ENCODE measurements around the gene KRTAP10-1.

Gene KRTAP10-1

DNA sequence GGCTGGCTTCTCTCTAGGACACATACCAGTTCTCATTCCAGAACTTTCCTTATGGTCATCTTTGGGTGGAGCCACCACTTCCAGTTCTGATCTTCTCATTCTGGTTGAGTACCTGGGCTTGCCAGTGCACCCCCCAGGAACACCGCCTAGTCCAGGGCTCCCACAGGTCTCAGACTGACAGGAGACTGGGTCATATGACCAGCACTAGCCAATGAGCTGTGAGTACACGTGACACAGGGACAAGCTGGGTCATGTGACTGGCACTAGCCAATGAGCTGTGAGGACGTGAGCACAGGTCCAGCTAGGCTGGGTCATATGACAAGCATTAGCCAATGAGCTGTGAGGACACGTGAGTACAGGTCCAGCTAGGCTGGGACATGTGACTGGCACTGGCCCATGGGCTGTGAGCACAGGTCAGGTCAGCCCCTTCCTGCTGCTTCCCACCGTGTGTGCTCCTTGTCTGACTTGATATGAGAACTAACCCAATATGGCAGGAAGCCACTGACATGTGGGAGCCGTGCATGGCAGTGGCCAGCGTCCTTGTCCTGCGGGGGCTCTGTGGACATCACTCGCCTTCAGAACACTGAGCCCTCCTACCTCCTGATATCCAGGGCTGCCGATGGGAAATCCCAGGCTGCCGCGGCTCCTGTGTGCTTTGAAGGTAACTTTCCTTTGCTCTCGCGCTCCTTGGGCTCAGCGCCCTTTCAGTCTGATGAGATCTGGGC lies 22.7 kb downstream of the KRTAP10-1 start:
- no peak overlapping the region for H3K9ac ChIP-seq (ENCODE audit: low read length)
- peaks cover 12% of the 10 kb centered on the region for H3K9me3 ChIP-seq (ENCODE audit: insufficient read depth, low read depth, low read length)
- no peak overlapping the region for H3K23ac ChIP-seq (ENCODE audit: low read length)
- peak in 1 of 2 donors; percentile 6 for DNase-seq
- no peaks in the 10 kb centered on the region for H3K79me2 ChIP-seq (ENCODE audit: control insufficient read depth, insufficient read depth, low read length, poor library complexity)
- no peaks in the 10 kb centered on the region for H3K79me1 ChIP-seq (ENCODE audit: low read length)
- no peak overlapping the region for H3K4me2 ChIP-seq (ENCODE audit: low read length)
- no peak overlapping the region for H2AFZ ChIP-seq (ENCODE audit: insufficient read depth, low read length, poor library complexity)
- no peak overlapping the region for H3K14ac ChIP-seq (ENCODE audit: low read length)
- H2AK5ac ChIP-seq (ENCODE audit: low read length): no peak overlapping the region
- no peak overlapping the region for H4K91ac ChIP-seq (ENCODE audit: low read depth, low read length)
- H3K4ac ChIP-seq (ENCODE audit: low read depth, low read length): no peak overlapping the region
- no peak overlapping the region for H3K18ac ChIP-seq (ENCODE audit: low read length)
- H3K27me3 ChIP-seq (ENCODE audit: insufficient read depth, low read length): no peaks in the 10 kb centered on the region
- no peak overlapping the region for H3K27ac ChIP-seq (ENCODE audit: low read depth, low read length)
- H2BK12ac ChIP-seq (ENCODE audit: low read length): no peak overlapping the region
- no CpG with 5 or more reads among the region's 15 CpGs for WGBS (ENCODE audit: extremely low coverage, insufficient coverage, insufficient read length)
- H2BK5ac ChIP-seq (ENCODE audit: low read depth, low read length, poor library complexity): no peak overlapping the region
- no peak overlapping the region for H2BK120ac ChIP-seq (ENCODE audit: insufficient read depth, low read length, poor library complexity)
- H3K4me1 ChIP-seq (ENCODE audit: control insufficient read depth in 1 of 2, insufficient read depth in 2 of 2, low read length in 2 of 2): peaks cover 3 to 7% of the 10 kb centered on the region in 2 experiments
- H4K8ac ChIP-seq (ENCODE audit: low read depth, low read length): no peak overlapping the region
- no peak overlapping the region for H4K12ac ChIP-seq (ENCODE audit: low read depth, low read length)
- no peak overlapping the region for H3K4me3 ChIP-seq (ENCODE audit: low read depth, low read length)
- no peaks in the 10 kb centered on the region for H3K36me3 ChIP-seq (ENCODE audit: control insufficient read depth in 1 of 2, insufficient read depth in 2 of 2, low read length in 2 of 2)

DNA sequence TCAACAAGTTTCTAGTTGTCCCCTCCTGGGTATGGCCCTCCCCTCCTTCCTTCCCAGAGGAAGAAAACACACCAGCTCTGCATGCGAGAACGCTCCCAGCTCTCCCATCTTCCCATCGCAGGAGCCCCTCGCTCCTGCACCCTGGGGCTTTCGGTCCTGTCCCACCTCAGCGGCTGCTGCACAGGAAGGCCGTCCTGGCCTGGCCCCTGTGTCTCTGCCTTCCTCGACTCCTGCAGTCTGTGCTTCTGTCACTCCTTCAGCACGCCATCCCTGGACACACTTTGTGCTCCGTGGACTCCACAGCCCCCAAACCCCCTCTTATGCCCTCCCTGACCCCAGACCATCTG lies 23.2 kb downstream of the KRTAP10-1 start:
- Histone ChIP-seq H2AFZ (ENCODE audit: insufficient read depth, low read length, poor library complexity) (no peak overlapping the region), H3K4me3 (ENCODE audit: low read depth, low read length) (no peak overlapping the region), H4K91ac (ENCODE audit: low read depth, low read length) (no peak overlapping the region), H2BK120ac (ENCODE audit: insufficient read depth, low read length, poor library complexity) (no peak overlapping the region), H2BK5ac (ENCODE audit: low read depth, low read length, poor library complexity) (no peak overlapping the region), H3K9me3 (ENCODE audit: insufficient read depth, low read depth, low read length) (peaks cover 12% of the 10 kb centered on the region), H3K9ac (ENCODE audit: low read length) (no peak overlapping the region), H3K27me3 (ENCODE audit: insufficient read depth, low read length) (no peaks in the 10 kb centered on the region), H3K23ac (ENCODE audit: low read length) (no peak overlapping the region), H3K27ac (ENCODE audit: low read depth, low read length) (no peak overlapping the region), H3K4me2 (ENCODE audit: low read length) (no peak overlapping the region), H3K79me1 (ENCODE audit: low read length) (no peaks in the 10 kb centered on the region), H3K4ac (ENCODE audit: low read depth, low read length) (no peak overlapping the region), H2AK5ac (ENCODE audit: low read length) (no peak overlapping the region), H4K12ac (ENCODE audit: low read depth, low read length) (no peak overlapping the region), H3K18ac (ENCODE audit: low read length) (no peak overlapping the region), H4K8ac (ENCODE audit: low read depth, low read length) (no peak overlapping the region), H3K14ac (ENCODE audit: low read length) (no peak overlapping the region), H3K79me2 (ENCODE audit: control insufficient read depth, insufficient read depth, low read length, poor library complexity) (no peaks in the 10 kb centered on the region), H3K36me3 (ENCODE audit: control insufficient read depth in 1 of 2, insufficient read depth in 2 of 2, low read length in 2 of 2) (no peaks in the 10 kb centered on the region), H3K4me1 (ENCODE audit: control insufficient read depth in 1 of 2, insufficient read depth in 2 of 2, low read length in 2 of 2) (peaks cover 3 to 7% of the 10 kb centered on the region in 2 experiments), H2BK12ac (ENCODE audit: low read length) (no peak overlapping the region)
- WGBS (ENCODE audit: extremely low coverage, insufficient coverage, insufficient read length): no CpG with 5 or more reads among the region's 10 CpGs
- DNase-seq: no peak

DNA sequence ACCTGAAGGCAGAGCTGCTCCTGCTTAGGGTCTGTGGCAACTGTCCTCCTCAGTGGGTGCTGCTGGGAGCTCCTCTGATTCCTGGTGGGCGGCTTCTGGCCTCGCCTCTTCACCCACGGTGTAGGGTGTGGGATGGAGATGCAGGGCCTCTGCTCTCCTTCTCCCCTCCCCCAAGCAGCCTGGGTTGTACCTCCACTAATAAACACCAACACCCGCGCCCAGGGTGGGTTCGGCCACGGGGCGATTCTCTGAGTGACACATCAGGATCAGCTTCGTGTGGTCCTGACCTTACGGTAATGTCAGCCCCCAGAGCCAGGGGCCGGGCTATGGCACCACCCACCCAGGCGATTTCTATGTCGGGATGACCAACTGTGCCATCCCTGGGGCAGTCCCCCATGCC lies 23.7 kb downstream of the KRTAP10-1 start:
- no peak overlapping the region for H2AK5ac ChIP-seq (ENCODE audit: low read length)
- WGBS (ENCODE audit: extremely low coverage, insufficient coverage, insufficient read length): no CpG with 5 or more reads among the region's 13 CpGs

DNA sequence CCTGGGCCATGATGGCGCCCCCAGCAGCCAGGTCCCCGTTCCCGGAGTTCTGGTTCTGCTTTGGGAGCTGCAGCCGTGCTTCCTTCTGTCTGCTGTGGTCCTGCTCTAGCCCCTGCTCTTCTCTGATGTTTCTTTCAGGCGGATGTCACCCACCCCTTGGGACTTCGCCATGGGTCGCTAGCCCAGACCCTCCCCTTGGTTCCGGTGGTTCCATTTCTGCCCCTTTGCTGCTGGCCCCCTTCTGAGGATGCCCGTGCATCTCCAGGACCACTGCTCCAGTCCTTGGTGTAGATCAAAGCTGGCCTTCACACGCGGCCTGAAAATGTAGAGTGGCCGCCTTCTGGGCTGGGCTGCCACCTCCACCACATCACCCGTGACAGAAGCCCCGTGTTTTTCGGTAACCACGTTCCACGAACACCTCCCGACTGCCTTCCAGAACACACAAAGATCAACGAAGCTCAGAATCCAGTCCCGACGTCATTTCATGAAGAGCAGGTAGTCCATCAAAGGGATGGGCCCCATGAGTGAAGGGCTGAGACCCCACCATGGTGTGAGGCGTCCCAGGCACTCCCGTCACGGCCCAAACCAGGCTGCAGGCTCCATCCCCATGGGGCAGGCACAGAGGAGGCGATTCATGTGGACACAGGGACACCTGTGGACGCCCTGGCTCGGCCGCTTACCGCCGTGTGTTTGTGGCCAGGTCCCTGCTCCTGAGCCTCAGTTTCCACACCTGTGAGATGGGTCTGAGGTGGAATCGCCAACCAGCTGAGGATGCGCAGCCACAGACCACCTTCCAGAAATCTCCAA lies 24.4 kb downstream of the KRTAP10-1 start:
- H4K12ac ChIP-seq (ENCODE audit: low read depth, low read length): no peak overlapping the region
- no peak overlapping the region for H3K27ac ChIP-seq (ENCODE audit: low read depth, low read length)
- no peaks in the 10 kb centered on the region for H3K27me3 ChIP-seq (ENCODE audit: insufficient read depth, low read length)
- H3K4ac ChIP-seq (ENCODE audit: low read depth, low read length): no peak overlapping the region
- peak overlapping the region; percentile 25 for H3K4me3 ChIP-seq (ENCODE audit: low read depth, low read length)
- no peak overlapping the region for H2BK12ac ChIP-seq (ENCODE audit: low read length)
- no peak overlapping the region for H2BK120ac ChIP-seq (ENCODE audit: insufficient read depth, low read length, poor library complexity)
- H3K18ac ChIP-seq (ENCODE audit: low read length): no peak overlapping the region
- H2BK5ac ChIP-seq (ENCODE audit: low read depth, low read length, poor library complexity): no peak overlapping the region
- H3K36me3 ChIP-seq (ENCODE audit: control insufficient read depth in 1 of 2, insufficient read depth in 2 of 2, low read length in 2 of 2): no peaks in the 10 kb centered on the region
- no peak overlapping the region for H2AK5ac ChIP-seq (ENCODE audit: low read length)
- H3K14ac ChIP-seq (ENCODE audit: low read length): no peak overlapping the region
- peaks cover 0 to 6% of the 10 kb centered on the region in 2 experiments for H3K4me1 ChIP-seq (ENCODE audit: control insufficient read depth in 1 of 2, insufficient read depth in 2 of 2, low read length in 2 of 2)
- WGBS (ENCODE audit: extremely low coverage, insufficient coverage, insufficient read length): no CpG with 5 or more reads among the region's 32 CpGs
- H2AFZ ChIP-seq (ENCODE audit: insufficient read depth, low read length, poor library complexity): no peak overlapping the region
- H3K4me2 ChIP-seq (ENCODE audit: low read length): no peak overlapping the region
- H3K9ac ChIP-seq (ENCODE audit: low read length): no peak overlapping the region
- H3K23ac ChIP-seq (ENCODE audit: low read length): no peak overlapping the region
- no peak overlapping the region for H4K8ac ChIP-seq (ENCODE audit: low read depth, low read length)
- DNase-seq: no peak
- no peaks in the 10 kb centered on the region for H3K79me1 ChIP-seq (ENCODE audit: low read length)
- no peak overlapping the region for H4K91ac ChIP-seq (ENCODE audit: low read depth, low read length)
- H3K9me3 ChIP-seq (ENCODE audit: insufficient read depth, low read depth, low read length): peaks cover 12% of the 10 kb centered on the region
- no peaks in the 10 kb centered on the region for H3K79me2 ChIP-seq (ENCODE audit: control insufficient read depth, insufficient read depth, low read length, poor library complexity)

More for the DNA sequence above, 23.7 kb downstream of the KRTAP10-1 start:
- Histone ChIP-seq H3K18ac (ENCODE audit: low read length) (no peak overlapping the region), H2AFZ (ENCODE audit: insufficient read depth, low read length, poor library complexity) (no peak overlapping the region), H3K9me3 (ENCODE audit: insufficient read depth, low read depth, low read length) (peaks cover 12% of the 10 kb centered on the region), H2BK120ac (ENCODE audit: insufficient read depth, low read length, poor library complexity) (no peak overlapping the region), H4K91ac (ENCODE audit: low read depth, low read length) (no peak overlapping the region), H3K4me1 (ENCODE audit: control insufficient read depth in 1 of 2, insufficient read depth in 2 of 2, low read length in 2 of 2) (peaks cover 3 to 7% of the 10 kb centered on the region in 2 experiments), H3K79me1 (ENCODE audit: low read length) (no peaks in the 10 kb centered on the region), H3K9ac (ENCODE audit: low read length) (no peak overlapping the region), H4K8ac (ENCODE audit: low read depth, low read length) (no peak overlapping the region), H3K4me3 (ENCODE audit: low read depth, low read length) (no peak overlapping the region), H3K27me3 (ENCODE audit: insufficient read depth, low read length) (no peaks in the 10 kb centered on the region), H3K27ac (ENCODE audit: low read depth, low read length) (no peak overlapping the region), H3K36me3 (ENCODE audit: control insufficient read depth in 1 of 2, insufficient read depth in 2 of 2, low read length in 2 of 2) (no peaks in the 10 kb centered on the region), H3K4ac (ENCODE audit: low read depth, low read length) (no peak overlapping the region), H3K23ac (ENCODE audit: low read length) (no peak overlapping the region), H3K4me2 (ENCODE audit: low read length) (no peak overlapping the region), H3K14ac (ENCODE audit: low read length) (no peak overlapping the region), H4K12ac (ENCODE audit: low read depth, low read length) (no peak overlapping the region), H2BK5ac (ENCODE audit: low read depth, low read length, poor library complexity) (no peak overlapping the region), H2BK12ac (ENCODE audit: low read length) (no peak overlapping the region), H3K79me2 (ENCODE audit: control insufficient read depth, insufficient read depth, low read length, poor library complexity) (no peaks in the 10 kb centered on the region)
- DNase-seq: no peak
